ENCODE measurements around the gene DHH.

Gene DHH

GRCh38 chr12:49054524-49054923 lies 40.1 kb downstream of the DHH start:
- TF ChIP-seq, protein P1, sequence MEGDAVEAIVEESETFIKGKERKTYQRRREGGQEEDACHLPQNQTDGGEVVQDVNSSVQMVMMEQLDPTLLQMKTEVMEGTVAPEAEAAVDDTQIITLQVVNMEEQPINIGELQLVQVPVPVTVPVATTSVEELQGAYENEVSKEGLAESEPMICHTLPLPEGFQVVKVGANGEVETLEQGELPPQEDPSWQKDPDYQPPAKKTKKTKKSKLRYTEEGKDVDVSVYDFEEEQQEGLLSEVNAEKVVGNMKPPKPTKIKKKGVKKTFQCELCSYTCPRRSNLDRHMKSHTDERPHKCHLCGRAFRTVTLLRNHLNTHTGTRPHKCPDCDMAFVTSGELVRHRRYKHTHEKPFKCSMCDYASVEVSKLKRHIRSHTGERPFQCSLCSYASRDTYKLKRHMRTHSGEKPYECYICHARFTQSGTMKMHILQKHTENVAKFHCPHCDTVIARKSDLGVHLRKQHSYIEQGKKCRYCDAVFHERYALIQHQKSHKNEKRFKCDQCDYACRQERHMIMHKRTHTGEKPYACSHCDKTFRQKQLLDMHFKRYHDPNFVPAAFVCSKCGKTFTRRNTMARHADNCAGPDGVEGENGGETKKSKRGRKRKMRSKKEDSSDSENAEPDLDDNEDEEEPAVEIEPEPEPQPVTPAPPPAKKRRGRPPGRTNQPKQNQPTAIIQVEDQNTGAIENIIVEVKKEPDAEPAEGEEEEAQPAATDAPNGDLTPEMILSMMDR (IDR thresholded peaks at IDR 0.05; ENCODE audit: borderline replicate concordance, insufficient read depth, low read depth, low read length): no peak

GRCh38 chr12:49054096-49054495 lies 40.5 kb downstream of the DHH start:
- no peak overlapping the region for H3K4me3 ChIP-seq (ENCODE audit: low read depth, low read length)
- TF ChIP-seq, protein P1 (IDR thresholded peaks at IDR 0.05; ENCODE audit: borderline replicate concordance, insufficient read depth, low read depth, low read length): no peak

More at GRCh38 chr12:49054524-49054923, 40.1 kb downstream of the DHH start:
- H3K4me3 ChIP-seq (ENCODE audit: low read depth, low read length): no peak overlapping the region

DNA sequence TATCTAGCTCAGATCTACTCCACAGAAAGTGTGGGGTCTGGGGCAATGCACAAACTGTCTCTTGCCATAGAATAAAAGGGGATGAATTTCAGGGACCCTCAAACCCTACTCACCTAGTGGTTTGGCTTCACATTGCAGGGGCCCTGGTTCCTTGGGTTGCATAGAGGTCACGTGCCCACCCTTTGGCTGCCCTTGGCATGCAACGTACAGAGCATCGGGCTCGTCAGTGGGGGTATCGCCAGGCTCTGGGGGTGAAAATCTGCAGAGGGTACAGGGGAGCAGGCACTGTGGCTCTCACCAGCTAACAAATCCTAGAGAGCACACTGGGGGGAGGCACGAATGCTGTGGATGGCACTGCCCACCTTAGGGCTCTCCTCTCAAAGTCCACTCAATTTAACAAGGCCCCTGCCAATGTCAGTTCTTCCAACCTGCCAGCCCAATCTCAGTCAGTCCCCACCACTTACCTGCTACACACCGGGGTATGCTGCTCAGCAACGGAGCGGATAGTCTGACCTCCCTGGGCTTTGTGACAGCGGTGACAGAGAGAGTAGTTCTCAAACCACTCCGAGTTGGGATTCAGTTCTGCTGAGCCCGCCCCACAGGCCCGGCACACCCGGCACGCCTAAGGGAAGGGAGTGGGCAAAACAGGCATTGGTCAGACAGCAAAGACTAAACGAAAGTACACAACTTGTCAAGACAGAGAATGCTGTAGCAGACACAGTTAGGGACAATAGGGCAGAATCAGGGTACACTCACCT lies 42.0 kb downstream of the DHH start:
- H3K4me3 ChIP-seq (ENCODE audit: low read depth, low read length): no peak overlapping the region
- TF ChIP-seq, protein P1 (IDR thresholded peaks at IDR 0.05; ENCODE audit: borderline replicate concordance, insufficient read depth, low read depth, low read length): 0 out of 2 replicates have a peak, but pooled peaks have one; percentile 3

DNA sequence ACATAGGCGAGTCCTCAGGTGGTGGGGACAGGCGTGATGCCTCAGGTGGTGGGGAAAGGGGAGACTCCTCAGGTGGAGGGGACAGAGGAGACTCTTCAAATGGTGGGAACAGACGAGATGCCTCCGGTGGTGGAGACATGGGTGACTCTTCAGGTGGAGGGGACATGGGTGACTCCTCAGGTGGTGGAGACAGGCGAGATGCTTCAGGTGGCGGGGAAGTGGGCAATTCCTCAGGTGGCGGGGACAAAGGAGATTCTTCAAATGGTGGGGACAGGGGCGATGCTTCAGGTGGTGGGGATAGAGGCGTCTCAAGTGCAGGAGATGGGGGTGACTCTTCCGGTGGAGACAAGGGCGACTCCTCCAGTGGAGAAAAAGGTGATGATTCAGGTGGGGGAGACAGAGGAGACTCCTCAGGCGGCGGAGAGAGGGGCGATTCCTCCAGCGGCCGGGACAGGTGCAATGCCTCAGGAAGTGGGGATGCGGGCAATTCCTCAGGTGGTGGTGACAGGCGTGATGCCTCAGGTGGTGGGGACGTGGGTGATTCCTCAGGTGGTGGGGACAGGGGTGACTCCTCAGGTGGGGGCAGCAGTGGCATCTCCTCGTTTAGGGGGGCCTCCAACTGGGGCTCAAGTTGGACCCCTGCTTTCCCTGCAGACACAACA lies 42.7 kb downstream of the DHH start:
- H3K4me3 ChIP-seq (ENCODE audit: low read depth, low read length): no peak overlapping the region
- TF ChIP-seq, protein P1 (IDR thresholded peaks at IDR 0.05; ENCODE audit: borderline replicate concordance, insufficient read depth, low read depth, low read length): no peak

DNA sequence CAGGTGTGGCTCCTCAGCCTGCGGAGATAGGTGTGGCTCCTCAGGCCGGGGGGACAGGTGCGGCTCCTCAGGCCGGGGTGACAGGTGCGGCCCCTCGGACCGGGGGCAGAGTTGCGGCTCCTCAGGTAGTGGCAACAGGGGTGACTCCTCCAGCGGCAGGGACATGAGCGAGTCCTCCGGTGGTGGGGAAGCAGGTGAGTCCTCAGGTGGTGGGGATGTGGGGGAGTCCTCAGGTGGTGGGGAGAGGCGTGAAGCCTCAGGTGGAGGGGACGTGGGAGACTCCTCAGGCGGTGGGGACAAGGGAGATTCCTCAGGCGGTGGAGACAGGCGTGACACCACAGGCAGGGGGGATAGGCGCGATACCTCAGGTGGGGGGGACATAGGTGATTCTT lies 43.2 kb downstream of the DHH start:
- H3K4me3 ChIP-seq (ENCODE audit: low read depth, low read length): no peak overlapping the region
- TF ChIP-seq, protein P1 (IDR thresholded peaks at IDR 0.05; ENCODE audit: borderline replicate concordance, insufficient read depth, low read depth, low read length): no peak

GRCh38 chr12:49050507-49051372 lies 43.9 kb downstream of the DHH start:
- TF ChIP-seq, protein P1 (IDR thresholded peaks at IDR 0.05; ENCODE audit: borderline replicate concordance, insufficient read depth, low read depth, low read length): no peak
- H3K4me3 ChIP-seq (ENCODE audit: low read depth, low read length): no peak overlapping the region

All from GM12875 (cell line).